Hepatocyte (in vitro differentiated cells): Measurements from ENCODE around the gene RASSF4.

Experiments
- CTCF ChIP-seq: fragments of 200-600 bp; sonication (generic); IDR thresholded peaks from 2 replicates; pipeline ENCODE4 v1.5.1; 2016; ENCODE audit warnings: antibody characterized with exemption, mild to moderate bottlenecking; ENCODE audit not compliant: poor library complexity
- EZH2 ChIP-seq: fragments of 200-600 bp; sonication (generic); IDR thresholded peaks from 2 replicates; pipeline ENCODE4 v1.6.1; 2016; ENCODE audit warnings: antibody characterized with exemption, mild to moderate bottlenecking, borderline replicate concordance

GRCh38 chr10:45001381-45002148, 42.0 kb downstream of the RASSF4 start:
- TF ChIP-seq CTCF: peak; percentile 17
- no peak for TF ChIP-seq EZH2
